GM18517 (cell line): ENCODE measurements around the gene FAM120B.
"Not testable (repeated sequence)": the region's sequence is repeated elsewhere in the genome, so short reads cannot be mapped to it uniquely, and the experiment has no call there.

ENCODE experiments used
- ATAC-seq: cut with Tn5 transposase; IDR thresholded peaks from one replicate; pipeline ENCODE4 v1.9.1; 2021; ENCODE audit warnings: mild to moderate bottlenecking, moderate library complexity; ENCODE audit not compliant: unreplicated experiment

FAM120B gene

GRCh38 chr6:170378502-170378901 is 71.9 kb downstream of the FAM120B start:
- no peak for ATAC-seq

GRCh38 chr6:170381562-170381961 is 75.0 kb downstream of the FAM120B start:
- no peak for ATAC-seq

GRCh38 chr6:170383466-170384035 is 77.0 kb downstream of the FAM120B start:
- no peak for ATAC-seq

GRCh38 chr6:170385506-170385905 is 78.9 kb downstream of the FAM120B start:
- ATAC-seq: no peak

GRCh38 chr6:170388113-170388512 is 81.6 kb downstream of the FAM120B start:
- no peak for ATAC-seq

- ATAC-seq: no peak
Observed at GRCh38 chr6:170393033-170393432, 86.5 kb downstream of the FAM120B start.

- no peak for ATAC-seq
Observed at GRCh38 chr6:170393807-170394399, 87.3 kb downstream of the FAM120B start.

- ATAC-seq: no peak
Observed at GRCh38 chr6:170394980-170395379, 88.4 kb downstream of the FAM120B start.

GRCh38 chr6:170398743-170399369 is 92.3 kb downstream of the FAM120B start:
- ATAC-seq: not testable (repeated sequence)

- not testable (repeated sequence) for ATAC-seq
Observed at GRCh38 chr6:170399955-170400558, 93.5 kb downstream of the FAM120B start.

- ATAC-seq: no peak
Observed at GRCh38 chr6:170402318-170403040, 95.9 kb downstream of the FAM120B start.

GRCh38 chr6:170403451-170403850 is 96.9 kb downstream of the FAM120B start:
- no peak for ATAC-seq

- ATAC-seq: no peak
Observed at GRCh38 chr6:170404036-170404435, 97.5 kb downstream of the FAM120B start.

- ATAC-seq: no peak
Observed at GRCh38 chr6:170404697-170405096, 98.1 kb downstream of the FAM120B start.

- no peak for ATAC-seq
Observed at GRCh38 chr6:170405311-170405975, 98.9 kb downstream of the FAM120B start.

GRCh38 chr6:170407200-170407599 is 100.6 kb downstream of the FAM120B start:
- no peak for ATAC-seq

GRCh38 chr6:170407932-170408331 is 101.4 kb downstream of the FAM120B start:
- ATAC-seq: no peak

GRCh38 chr6:170409746-170410145 is 103.2 kb downstream of the FAM120B start:
- ATAC-seq: not testable (repeated sequence)

- no peak for ATAC-seq
Observed at GRCh38 chr6:170410241-170410640, 103.7 kb downstream of the FAM120B start.

GRCh38 chr6:170415318-170415717 is 108.8 kb downstream of the FAM120B start:
- no peak for ATAC-seq

- ATAC-seq: no peak
Observed at GRCh38 chr6:170416303-170416702, 109.7 kb downstream of the FAM120B start.
